ENCODE results near the gene MT2A.

The MT2A gene

GRCh38 chr16:56625943-56626654 lies 17.7 kb downstream of the MT2A start:
- peak overlapping the region; percentile 77 for H3K4me3 ChIP-seq (ENCODE audit: control insufficient read depth, low read depth, low read length)
- peak; percentile 95 for DNase-seq (ENCODE audit: low read depth)
- no peak for TF ChIP-seq CTCF (conservative IDR thresholded peaks at IDR 0.05; ENCODE audit: control insufficient read depth, insufficient read depth, low read depth, low read length)

- no peak for TF ChIP-seq CTCF (conservative IDR thresholded peaks at IDR 0.05; ENCODE audit: control insufficient read depth, insufficient read depth, low read depth, low read length)
- no peak for DNase-seq (ENCODE audit: low read depth)
- peak overlapping the region; percentile 77 for H3K4me3 ChIP-seq (ENCODE audit: control insufficient read depth, low read depth, low read length)
Measured at GRCh38 chr16:56626685-56627084, 18.3 kb downstream of the MT2A start.

- no peak overlapping the region for H3K4me3 ChIP-seq (ENCODE audit: control insufficient read depth, low read depth, low read length)
- DNase-seq (ENCODE audit: low read depth) = peak; percentile 39
- no peak for TF ChIP-seq CTCF (conservative IDR thresholded peaks at IDR 0.05; ENCODE audit: control insufficient read depth, insufficient read depth, low read depth, low read length)
Measured at GRCh38 chr16:56628486-56629350, 20.3 kb downstream of the MT2A start.

DNA sequence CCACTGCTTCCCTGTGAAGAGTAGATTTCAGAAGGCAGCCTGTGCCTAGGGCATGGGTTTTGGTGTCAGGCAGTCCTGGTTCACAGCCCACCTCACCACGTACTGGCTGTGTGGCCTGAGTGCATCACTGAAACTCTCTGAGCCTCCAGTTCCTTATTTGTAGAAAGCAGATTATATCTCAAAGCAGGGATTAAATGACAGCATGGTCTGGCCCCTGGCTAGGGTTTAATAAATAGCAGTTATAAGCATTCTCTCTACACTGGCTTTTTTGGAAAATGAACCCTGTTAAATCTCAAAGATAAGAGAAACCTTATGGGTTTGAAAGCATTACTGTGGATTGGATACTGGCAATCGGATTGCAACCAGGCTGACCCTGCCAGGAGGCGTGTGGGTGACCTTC lies 21.1 kb downstream of the MT2A start:
- DNase-seq (ENCODE audit: low read depth) = no peak
- no peak for TF ChIP-seq CTCF (conservative IDR thresholded peaks at IDR 0.05; ENCODE audit: control insufficient read depth, insufficient read depth, low read depth, low read length)
- no peak overlapping the region for H3K4me3 ChIP-seq (ENCODE audit: control insufficient read depth, low read depth, low read length)

GRCh38 chr16:56630134-56630533 lies 21.8 kb downstream of the MT2A start:
- no peak for TF ChIP-seq CTCF (conservative IDR thresholded peaks at IDR 0.05; ENCODE audit: control insufficient read depth, insufficient read depth, low read depth, low read length)
- H3K4me3 ChIP-seq (ENCODE audit: control insufficient read depth, low read depth, low read length) = no peak overlapping the region
- no peak for DNase-seq (ENCODE audit: low read depth)

GRCh38 chr16:56631197-56631596 lies 22.8 kb downstream of the MT2A start:
- TF ChIP-seq CTCF (conservative IDR thresholded peaks at IDR 0.05; ENCODE audit: control insufficient read depth, insufficient read depth, low read depth, low read length) = no peak
- no peak overlapping the region for H3K4me3 ChIP-seq (ENCODE audit: control insufficient read depth, low read depth, low read length)
- no peak for DNase-seq (ENCODE audit: low read depth)
